Spinal cord (tissue), 10 donors: ENCODE results near the gene CDH5. TPM values are rescaled to one million over a fixed set of nuclear protein-coding genes. Genes with fewer than 3 reads are reported as not detected.

Experiments used
- DNase-seq, 6 donors: peaks; one replicate each; pipeline versions ENCODE4 v3.0.0 to v3.0.0-alpha.2; 2013 to 2015; ENCODE audit warnings: low spot score in 6 of 6, low read depth in 4 of 6
- H3K27ac ChIP-seq: one replicate; pipeline ENCODE4 v1.5.1; 2013; ENCODE audit warnings: low read depth, low read length, control low read depth
- H3K27me3 ChIP-seq: one replicate; pipeline ENCODE4 v1.6.1; 2013; ENCODE audit warnings: low read length; ENCODE audit not compliant: control insufficient read depth, insufficient read depth
- H3K36me3 ChIP-seq: one replicate; pipeline ENCODE4 v1.6.1; 2013; ENCODE audit warnings: low read length; ENCODE audit not compliant: control insufficient read depth, insufficient read depth
- H3K4me1 ChIP-seq: one replicate; pipeline ENCODE4 v1.6.1; 2013; ENCODE audit warnings: low read length; ENCODE audit not compliant: control insufficient read depth, insufficient read depth
- H3K4me3 ChIP-seq: one replicate; pipeline ENCODE4 v1.5.1; 2013; ENCODE audit warnings: low read depth, low read length, control low read depth
- H3K9me3 ChIP-seq: one replicate; pipeline ENCODE4 v1.6.1; 2013; ENCODE audit warnings: low read length; ENCODE audit not compliant: control insufficient read depth, insufficient read depth
- WGBS: methylation state at CpG from one replicate; pipeline ENCODE4 v1.1.5; 2013; ENCODE audit warnings: missing lambda C conversion rate; ENCODE audit not compliant: insufficient coverage; 5-methylcytosine and 5-hydroxymethylcytosine counted together
- long read RNA-seq, 4 donors: transcript quantifications; one replicate each; lab custom pipeline, GENCODE V29; 2026
- polyA plus RNA-seq, 2 donors: library from polyadenylated mRNA; unstranded; fragments of 120-200 nt; gene quantifications; one replicate each; pipeline ENCODE4 v1.2.1, GENCODE V29; 2013; ENCODE audit not compliant: insufficient read length in 2 of 2
- total RNA-seq, 2 donors: library from RNA; depleted of rRNA in 1 of 2; stranded (reverse); fragments of 120-200 nt in 1 of 2; fragments of >200 nt in 1 of 2; gene quantifications; one replicate each; pipeline versions ENCODE4 v1.2.3 to v1.2.4, GENCODE V29; 2013 to 2014
- donor health status: healthy.

The CDH5 gene
- total RNA-seq: 10 to 100 TPM; 23.5 to 78.3 TPM
- polyA plus RNA-seq: 10 to 100 TPM; 29.0 to 41.7 TPM
- long read RNA-seq, donor 1, full-length matches to known transcripts: 4 of 4 reads
- long read RNA-seq, donor 1, partial matches to known transcripts: 0 of 4 reads
- long read RNA-seq, donor 1, other reads (novel, unspliced or antisense): 0 of 4 reads
- long read RNA-seq, donor 2, full-length matches to known transcripts: 2 of 2 reads
- long read RNA-seq, donor 2, partial matches to known transcripts: 0 of 2 reads
- long read RNA-seq, donor 2, other reads (novel, unspliced or antisense): 0 of 2 reads
- long read RNA-seq, donor 3, full-length matches to known transcripts: 3 of 3 reads
- long read RNA-seq, donor 3, partial matches to known transcripts: 0 of 3 reads
- long read RNA-seq, donor 3, other reads (novel, unspliced or antisense): 0 of 3 reads
- long read RNA-seq, donor 4, full-length matches to known transcripts: 11 of 17 reads
- long read RNA-seq, donor 4, partial matches to known transcripts: 6 of 17 reads
- long read RNA-seq, donor 4, other reads (novel, unspliced or antisense): 0 of 17 reads

GRCh38 chr16:66366433-66367299 lies at the start of gene CDH5:
CDH5 (plus strand) TSS chr16:66366691; CDS start chr16:66379338, 12,647 bp downstream.
- 64% methylated on average over 25 of the region's 25 CpGs for WGBS
- peak in 2 of 6 donors; percentile 18 to 83 for DNase-seq
- Histone ChIP-seq H3K27ac (peak within 1 kb of the TSS; percentile 86), H3K4me3 (peak within 1 kb of the TSS; percentile 33), H3K36me3 (no peaks in the 10 kb centered on the region), H3K27me3 (no peaks in the 10 kb centered on the region), H3K9me3 (no peaks in the 10 kb centered on the region), H3K4me1 (peaks cover 49% of the 10 kb centered on the region)

GRCh38 chr16:66318505-66318904 lies 48.0 kb upstream of the CDH5 start:
- DNase-seq: no peak
- Histone ChIP-seq H3K9me3 (no peaks in the 10 kb centered on the region), H3K27ac (no peak overlapping the region), H3K36me3 (no peaks in the 10 kb centered on the region), H3K4me3 (no peak overlapping the region), H3K27me3 (no peaks in the 10 kb centered on the region), H3K4me1 (peaks cover 17% of the 10 kb centered on the region)
- no CpG with 5 or more reads among the region's 1 CpG for WGBS

GRCh38 chr16:66320774-66321173 lies 45.7 kb upstream of the CDH5 start:
- H3K4me1 ChIP-seq: peaks cover 17% of the 10 kb centered on the region
- no peak overlapping the region for H3K27ac ChIP-seq
- no peaks in the 10 kb centered on the region for H3K36me3 ChIP-seq
- H3K4me3 ChIP-seq: no peak overlapping the region
- no peaks in the 10 kb centered on the region for H3K27me3 ChIP-seq
- no peak for DNase-seq
- H3K9me3 ChIP-seq: no peaks in the 10 kb centered on the region

GRCh38 chr16:66322174-66322573 lies 44.3 kb upstream of the CDH5 start:
- 80% methylated on average over 2 of the region's 4 CpGs for WGBS
- no peaks in the 10 kb centered on the region for H3K9me3 ChIP-seq

GRCh38 chr16:66324815-66325515 lies 41.5 kb upstream of the CDH5 start:
- Histone ChIP-seq H3K27ac (no peak overlapping the region), H3K4me1 (peaks cover 42% of the 10 kb centered on the region), H3K36me3 (no peaks in the 10 kb centered on the region), H3K9me3 (no peaks in the 10 kb centered on the region), H3K27me3 (no peaks in the 10 kb centered on the region), H3K4me3 (no peak overlapping the region)
- peak in 2 of 6 donors; percentile 44 to 69 for DNase-seq
- WGBS: 47% methylated on average over 6 of the region's 11 CpGs

More at GRCh38 chr16:66322174-66322573, 44.3 kb upstream of the CDH5 start:
- H3K27ac ChIP-seq: no peak overlapping the region
- H3K36me3 ChIP-seq: no peaks in the 10 kb centered on the region
- no peak overlapping the region for H3K4me3 ChIP-seq
- no peak for DNase-seq
- H3K27me3 ChIP-seq: no peaks in the 10 kb centered on the region
- peaks cover 26% of the 10 kb centered on the region for H3K4me1 ChIP-seq

- Histone ChIP-seq H3K27me3 (no peaks in the 10 kb centered on the region), H3K9me3 (no peaks in the 10 kb centered on the region), H3K36me3 (no peaks in the 10 kb centered on the region), H3K4me3 (no peak overlapping the region), H3K27ac (no peak overlapping the region), H3K4me1 (peaks cover 42% of the 10 kb centered on the region)
- no peak for DNase-seq
- 62% methylated on average over 6 of the region's 8 CpGs for WGBS
Measured at GRCh38 chr16:66325717-66326376, 40.6 kb upstream of the CDH5 start.

- Histone ChIP-seq H3K9me3 (no peaks in the 10 kb centered on the region), H3K27me3 (no peaks in the 10 kb centered on the region), H3K4me3 (no peak overlapping the region), H3K27ac (peak overlapping the region; percentile 49), H3K4me1 (peaks cover 42% of the 10 kb centered on the region), H3K36me3 (no peaks in the 10 kb centered on the region)
- DNase-seq: peak in 3 of 6 donors; percentile 39 to 86 (median 81)
- 18% methylated on average over 10 of the region's 17 CpGs for WGBS
Measured at GRCh38 chr16:66326991-66327513, 39.4 kb upstream of the CDH5 start.

- peaks cover 48% of the 10 kb centered on the region for H3K4me1 ChIP-seq
- H3K36me3 ChIP-seq: no peaks in the 10 kb centered on the region
- H3K27ac ChIP-seq: no peak overlapping the region
- H3K27me3 ChIP-seq: no peaks in the 10 kb centered on the region
- no peaks in the 10 kb centered on the region for H3K9me3 ChIP-seq
- no peak overlapping the region for H3K4me3 ChIP-seq
- WGBS: 91% methylated on average over 10 of the region's 11 CpGs
- no peak for DNase-seq
Measured at GRCh38 chr16:66328282-66328681, 38.2 kb upstream of the CDH5 start.
